Mesodermal cell (in vitro differentiated cells): Measurements from ENCODE around the gene CD2. TPM values are rescaled to one million over a fixed set of nuclear protein-coding genes. Genes with fewer than 3 reads are reported as not detected.

ENCODE experiments used
- H3K27ac ChIP-seq: 2 replicates; pipeline ENCODE4 v1.7.0; 2013; ENCODE audit warnings: mild to moderate bottlenecking, low read depth, low read length, moderate library complexity; ENCODE audit not compliant: severe bottlenecking
- H3K36me3 ChIP-seq: 2 replicates; pipeline ENCODE4 v1.7.1; 2013; ENCODE audit warnings: mild to moderate bottlenecking, low read length, moderate library complexity; ENCODE audit not compliant: control insufficient read depth, insufficient read depth
- H3K4me1 ChIP-seq: one replicate; pipeline ENCODE4 v1.7.1; 2013; ENCODE audit warnings: mild to moderate bottlenecking, low read length; ENCODE audit not compliant: insufficient read depth, control insufficient read depth, poor library complexity, severe bottlenecking
- H3K4me3 ChIP-seq: 2 replicates; pipeline ENCODE4 v1.7.0; 2013; ENCODE audit warnings: low read length, control low read depth, mild to moderate bottlenecking; ENCODE audit not compliant: insufficient read depth, poor library complexity, severe bottlenecking; ENCODE audit errors: extremely low read depth
- H3K9me3 ChIP-seq: 2 replicates; pipeline ENCODE4 v1.7.1; 2013; ENCODE audit warnings: mild to moderate bottlenecking, low read length, moderate library complexity; ENCODE audit not compliant: control insufficient read depth
- WGBS, 2 experiments: methylation state at CpG; one replicate each; pipeline ENCODE4 v1.1.5; 2013; ENCODE audit warnings: missing lambda C conversion rate in 2 of 2; ENCODE audit not compliant: insufficient coverage in 2 of 2; 5-methylcytosine and 5-hydroxymethylcytosine counted together
- polyA plus RNA-seq, 2 experiments: library from polyadenylated mRNA; stranded (reverse); fragments of 50-300 nt; gene quantifications; one replicate each; pipeline ENCODE4 v1.2.3, GENCODE V29; 2013

The CD2 gene
- polyA plus RNA-seq (2013, experiment 1 of 2): not detected
- polyA plus RNA-seq (2013, experiment 2 of 2): not detected

DNA sequence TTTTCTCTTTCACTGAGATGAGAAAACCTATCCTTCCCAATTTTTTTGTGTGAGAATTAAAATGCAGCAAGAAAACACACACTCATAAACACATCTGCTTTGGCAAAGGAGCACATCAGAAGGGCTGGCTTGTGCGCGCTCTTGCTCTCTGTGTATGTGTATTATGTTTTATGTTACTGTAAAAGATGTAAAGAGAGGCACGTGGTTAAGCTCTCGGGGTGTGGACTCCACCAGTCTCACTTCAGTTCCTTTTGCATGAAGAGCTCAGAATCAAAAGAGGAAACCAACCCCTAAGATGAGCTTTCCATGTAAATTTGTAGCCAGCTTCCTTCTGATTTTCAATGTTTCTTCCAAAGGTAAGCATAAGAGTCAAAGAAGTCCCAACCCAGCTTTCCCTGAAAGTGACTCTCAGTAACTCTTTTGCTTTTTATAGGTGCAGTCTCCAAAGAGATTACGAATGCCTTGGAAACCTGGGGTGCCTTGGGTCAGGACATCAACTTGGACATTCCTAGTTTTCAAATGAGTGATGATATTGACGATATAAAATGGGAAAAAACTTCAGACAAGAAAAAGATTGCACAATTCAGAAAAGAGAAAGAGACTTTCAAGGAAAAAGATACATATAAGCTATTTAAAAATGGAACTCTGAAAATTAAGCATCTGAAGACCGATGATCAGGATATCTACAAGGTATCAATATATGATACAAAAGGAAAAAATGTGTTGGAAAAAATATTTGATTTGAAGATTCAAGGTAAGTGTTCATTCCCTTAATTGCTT, at the start of gene CD2:
CD2 (plus strand) TSS at position 233 of the 780 bp plus-strand sequence; CDS start at position 296, 63 bp downstream.
- no peaks in the 10 kb centered on the region for H3K36me3 ChIP-seq
- no peak within 1 kb of the TSS for H3K27ac ChIP-seq
- H3K9me3 ChIP-seq: peaks cover 1% of the 10 kb centered on the region
- WGBS, 2 experiments: 80 to 100% methylated on average over 1 to 4 of the region's 7 CpGs
- no peaks in the 10 kb centered on the region for H3K4me1 ChIP-seq
- H3K4me3 ChIP-seq: no peak within 1 kb of the TSS

- no peak overlapping the region for H3K27ac ChIP-seq
- H3K9me3 ChIP-seq: no peaks in the 10 kb centered on the region
- H3K4me1 ChIP-seq: no peaks in the 10 kb centered on the region
- H3K4me3 ChIP-seq: no peak overlapping the region
- WGBS, 2 experiments: no CpG with 5 or more reads among the region's 2 CpGs
- no peaks in the 10 kb centered on the region for H3K36me3 ChIP-seq
Observed at GRCh38 chr1:116706123-116706522, 48.1 kb upstream of the CD2 start.

DNA sequence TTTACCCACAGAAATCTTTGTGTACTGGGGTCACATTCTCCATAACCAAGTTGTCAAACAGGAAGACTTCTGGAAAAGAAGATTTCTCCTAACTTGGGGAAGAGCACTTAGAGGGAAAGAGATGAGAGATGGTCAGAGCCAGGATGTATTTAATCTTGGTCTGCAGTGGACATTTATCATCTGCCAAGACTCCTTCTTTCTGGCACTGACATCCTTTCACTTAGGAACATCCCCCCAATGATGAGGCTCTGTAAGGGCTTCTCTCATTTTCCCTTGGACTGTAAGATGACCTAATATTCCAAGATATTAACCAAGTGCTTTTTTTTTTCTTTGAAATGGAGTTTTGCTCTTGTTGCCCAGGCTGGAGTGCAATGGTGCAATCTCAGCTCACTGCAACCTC, 47.4 kb upstream of the CD2 start:
- Histone ChIP-seq H3K36me3 (no peaks in the 10 kb centered on the region), H3K9me3 (no peaks in the 10 kb centered on the region), H3K27ac (no peak overlapping the region), H3K4me1 (no peaks in the 10 kb centered on the region), H3K4me3 (no peak overlapping the region)

DNA sequence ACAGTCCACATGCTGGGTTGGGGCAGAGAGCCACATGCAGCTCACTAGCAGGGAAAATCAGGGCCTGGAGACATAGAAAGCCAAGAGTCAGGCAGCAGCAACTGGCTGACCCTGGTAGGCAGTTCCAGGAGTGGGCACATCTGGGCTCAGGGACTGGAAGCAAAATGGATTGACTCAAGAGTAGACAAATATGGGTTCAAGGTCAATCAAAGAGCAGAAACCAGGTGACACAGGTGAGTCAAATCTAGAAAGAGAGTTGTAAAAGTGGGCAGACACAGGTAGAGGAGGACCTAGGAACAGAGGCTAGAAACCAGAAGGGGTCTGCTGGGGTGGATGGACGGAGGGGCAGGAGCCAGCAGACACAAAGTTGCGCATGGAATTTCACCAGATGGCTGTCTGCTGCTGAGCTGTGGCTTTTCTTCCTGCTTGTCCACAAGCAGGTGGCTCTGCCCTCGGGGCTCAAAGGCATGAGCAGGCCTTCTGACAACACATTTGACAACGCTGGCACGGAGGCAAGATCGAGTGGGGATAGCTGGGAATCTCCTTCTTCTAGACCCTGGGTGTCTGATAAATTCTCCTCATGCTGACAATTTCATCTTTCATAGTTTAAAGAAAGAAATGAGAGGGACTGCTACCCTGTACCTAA, 45.9 kb upstream of the CD2 start:
- Histone ChIP-seq H3K9me3 (no peaks in the 10 kb centered on the region), H3K36me3 (no peaks in the 10 kb centered on the region), H3K4me3 (no peak overlapping the region), H3K4me1 (peaks cover 4% of the 10 kb centered on the region), H3K27ac (no peak overlapping the region)
- 82 to 95% methylated on average over 5 of the region's 6 CpGs for WGBS, 2 experiments

DNA sequence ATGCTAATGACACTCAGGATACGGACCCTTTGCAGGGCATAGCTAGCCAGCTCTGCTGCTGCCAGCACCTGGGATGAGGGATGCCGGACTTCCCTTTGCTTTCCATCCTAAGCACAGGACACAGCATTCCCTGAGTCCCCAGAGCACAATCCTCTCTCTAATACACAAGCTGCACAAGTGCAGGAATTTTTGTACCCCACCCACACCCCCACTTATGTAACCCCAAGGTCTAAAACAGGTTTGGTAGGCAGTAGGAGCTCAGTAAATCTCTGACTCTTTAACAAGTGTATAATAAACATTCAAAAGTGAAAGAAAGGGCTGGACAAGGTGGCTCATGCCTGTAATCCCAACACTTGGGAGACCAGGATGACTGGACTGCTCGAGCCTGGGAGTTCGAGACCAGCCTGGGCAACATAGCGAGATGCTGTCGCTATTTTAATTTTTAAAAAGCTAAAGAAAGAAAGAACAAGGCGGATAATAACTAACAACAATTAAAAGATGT, 44.5 kb upstream of the CD2 start:
- Histone ChIP-seq H3K36me3 (no peaks in the 10 kb centered on the region), H3K4me1 (peaks cover 4% of the 10 kb centered on the region), H3K9me3 (no peaks in the 10 kb centered on the region), H3K4me3 (no peak overlapping the region), H3K27ac (no peak overlapping the region)
- WGBS, 2 experiments: 74 to 80% methylated on average over 4 to 5 of the region's 7 CpGs

DNA sequence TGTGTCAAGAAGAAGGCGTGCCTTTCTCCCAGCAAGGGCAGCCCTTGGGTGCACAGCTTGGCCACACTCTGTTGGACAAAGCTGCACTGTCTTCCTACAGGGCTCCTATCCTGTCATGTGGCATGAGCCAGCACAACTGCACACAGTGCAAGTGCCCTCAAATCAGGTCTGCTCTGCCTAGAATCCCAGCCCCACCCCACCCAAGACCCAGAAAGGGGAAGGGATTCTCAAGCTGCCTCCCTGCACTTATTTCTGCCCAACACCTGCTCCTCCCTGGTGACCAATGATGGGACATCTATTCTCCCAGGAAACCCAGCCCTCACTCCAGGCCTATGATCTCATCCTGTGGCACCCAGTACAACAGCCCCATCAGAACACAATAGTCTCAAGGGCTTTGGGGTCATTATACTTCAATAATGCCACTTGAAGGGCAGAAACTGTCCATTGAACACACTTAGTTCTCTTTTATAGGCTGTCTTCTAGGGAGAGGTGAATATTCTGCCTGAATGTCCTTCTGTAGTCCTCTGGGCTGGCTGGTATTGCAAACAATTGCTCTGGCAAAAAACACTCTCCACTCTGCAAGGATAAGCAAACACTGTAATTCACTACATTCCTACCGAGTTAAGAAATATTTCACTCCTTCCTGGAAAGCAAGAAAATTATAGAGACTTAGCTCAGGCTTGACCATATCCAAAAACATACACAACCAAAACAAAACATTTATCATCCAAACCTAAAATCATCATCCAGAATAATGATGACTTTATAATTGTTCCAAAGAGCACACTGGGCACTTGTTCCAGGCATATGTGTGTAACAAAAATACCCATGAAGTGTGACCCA, 43.6 kb upstream of the CD2 start:
- H3K4me3 ChIP-seq: no peak overlapping the region
- H3K36me3 ChIP-seq: no peaks in the 10 kb centered on the region
- no peaks in the 10 kb centered on the region for H3K9me3 ChIP-seq
- 93 to 100% methylated on average over 1 to 2 of the region's 2 CpGs for WGBS, 2 experiments
- H3K27ac ChIP-seq: no peak overlapping the region
- peaks cover 4% of the 10 kb centered on the region for H3K4me1 ChIP-seq

GRCh38 chr1:116711263-116711840, 42.9 kb upstream of the CD2 start:
- no peak overlapping the region for H3K4me3 ChIP-seq
- no peak overlapping the region for H3K27ac ChIP-seq
- H3K4me1 ChIP-seq: peaks cover 4% of the 10 kb centered on the region
- WGBS, 2 experiments: 86 to 100% methylated on average over 1 of the region's 2 CpGs
- H3K9me3 ChIP-seq: no peaks in the 10 kb centered on the region
- no peaks in the 10 kb centered on the region for H3K36me3 ChIP-seq

DNA sequence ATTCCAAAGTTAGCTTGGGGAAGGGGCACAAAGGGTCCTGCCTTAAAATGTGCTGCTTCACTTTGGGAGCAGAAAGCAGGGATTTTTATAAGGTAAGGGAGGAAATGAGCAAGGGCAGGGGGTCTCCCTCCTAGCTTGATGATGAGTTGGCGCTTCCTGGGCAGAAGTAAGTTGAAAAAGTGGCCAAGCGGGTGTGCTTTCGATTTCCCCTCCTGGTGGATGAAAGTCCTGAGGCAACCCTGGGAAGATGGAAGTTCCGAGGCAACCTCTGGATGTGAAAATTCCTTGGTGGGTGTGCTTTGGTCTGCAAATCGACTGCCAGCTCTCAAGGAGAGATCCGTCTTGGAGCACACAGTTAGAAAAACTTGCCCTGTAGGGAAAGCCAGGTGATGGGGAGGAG, 41.7 kb upstream of the CD2 start:
- Histone ChIP-seq H3K9me3 (no peaks in the 10 kb centered on the region), H3K27ac (no peak overlapping the region), H3K4me1 (peaks cover 4% of the 10 kb centered on the region), H3K4me3 (no peak overlapping the region), H3K36me3 (no peaks in the 10 kb centered on the region)
- WGBS, 2 experiments: 28 to 36% methylated on average over 4 to 5 of the region's 6 CpGs

DNA sequence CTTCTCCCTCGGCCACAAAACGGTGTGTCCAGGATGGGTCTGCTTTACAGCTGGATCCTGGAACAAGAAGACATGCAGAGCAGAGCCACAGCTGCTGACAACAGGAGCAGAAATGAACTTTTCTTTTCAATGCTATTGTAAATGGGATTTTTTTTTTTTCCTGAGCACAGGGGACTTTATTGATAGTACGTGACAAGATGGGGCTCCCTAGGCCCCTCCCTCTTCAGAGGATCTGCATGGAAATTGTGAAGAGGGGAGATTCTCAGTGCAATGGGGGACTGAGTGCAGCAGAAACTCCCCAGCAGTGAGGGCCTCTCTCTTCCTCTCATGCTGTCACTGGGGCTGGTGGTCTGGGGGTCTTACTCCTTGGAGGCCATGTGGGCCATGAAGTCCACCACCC, 40.8 kb upstream of the CD2 start:
- WGBS, 2 experiments: 83 to 100% methylated on average over 2 of the region's 3 CpGs
- H3K4me3 ChIP-seq: no peak overlapping the region
- H3K9me3 ChIP-seq: no peaks in the 10 kb centered on the region
- H3K4me1 ChIP-seq: peaks cover 4% of the 10 kb centered on the region
- no peak overlapping the region for H3K27ac ChIP-seq
- no peaks in the 10 kb centered on the region for H3K36me3 ChIP-seq

DNA sequence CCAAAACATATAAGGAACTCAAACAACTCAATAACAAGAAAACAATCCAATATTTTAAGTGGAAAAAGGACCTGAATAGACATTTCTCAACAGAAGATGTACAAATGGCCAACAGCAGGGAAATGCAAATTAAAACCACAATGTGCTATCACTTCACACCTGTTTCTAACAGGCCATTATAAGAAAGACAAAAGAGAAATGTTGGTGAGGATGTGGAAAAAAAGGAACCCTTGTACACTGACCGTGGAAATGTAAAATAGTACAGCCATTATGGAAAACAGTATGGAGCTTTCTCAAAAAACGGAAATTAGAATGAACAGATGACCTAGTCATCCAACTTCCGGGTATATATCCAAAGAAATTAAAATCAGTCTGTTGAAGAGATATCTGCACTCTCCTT, 37.8 kb upstream of the CD2 start:
- Histone ChIP-seq H3K4me3 (no peak overlapping the region), H3K4me1 (peaks cover 4% of the 10 kb centered on the region), H3K36me3 (no peaks in the 10 kb centered on the region), H3K27ac (no peak overlapping the region), H3K9me3 (no peaks in the 10 kb centered on the region)
- 79% methylated on average over 2 of the region's 3 CpGs; no CpG with 5 or more reads in 1 of the 2 experiments for WGBS, 2 experiments
